ENCODE data around the gene BCORL1. TPM values are rescaled to one million over a fixed set of nuclear protein-coding genes. Genes with fewer than 3 reads are reported as not detected.

Gene BCORL1
- total RNA-seq, 1 experiment from 2014 or later = 13.3 TPM

- POLR2A ChIA-PET (ENCODE audit: low non-redundant PET) = no interaction called here
- BruUV-seq (replicated peaks) = no TSS peak
Observed at GRCh38 chrX:130001893-130002292, 19.5 kb downstream of the BCORL1 start.

GRCh38 chrX:130002541-130002940 is 20.1 kb downstream of the BCORL1 start:
- intact Hi-C loops (cut with micrococcal nuclease; ENCODE audit: unreplicated experiment) = no loop called here
- Histone ChIP-seq H3K4me3 (ENCODE audit: low read depth, low read length, poor library complexity, severe bottlenecking) (no peak overlapping the region), H3K27me3 (replicated peaks; ENCODE audit: insufficient read depth, low read depth, low read length, poor library complexity) (no peaks in the 10 kb centered on the region), H3K9me3 (ENCODE audit: low read depth, low read length, poor library complexity, severe bottlenecking) (no peaks in the 10 kb centered on the region), H3K4me1 (ENCODE audit: insufficient read depth, low read length, poor library complexity, severe bottlenecking) (no peaks in the 10 kb centered on the region), H3K27ac (ENCODE audit: low read depth, low read length, poor library complexity, severe bottlenecking) (no peak overlapping the region), H3K36me3 (ENCODE audit: insufficient read depth, low read length, poor library complexity, severe bottlenecking) (no peaks in the 10 kb centered on the region)
- no TSS peak for BruUV-seq (replicated peaks)
- TF ChIP-seq, protein P1, sequence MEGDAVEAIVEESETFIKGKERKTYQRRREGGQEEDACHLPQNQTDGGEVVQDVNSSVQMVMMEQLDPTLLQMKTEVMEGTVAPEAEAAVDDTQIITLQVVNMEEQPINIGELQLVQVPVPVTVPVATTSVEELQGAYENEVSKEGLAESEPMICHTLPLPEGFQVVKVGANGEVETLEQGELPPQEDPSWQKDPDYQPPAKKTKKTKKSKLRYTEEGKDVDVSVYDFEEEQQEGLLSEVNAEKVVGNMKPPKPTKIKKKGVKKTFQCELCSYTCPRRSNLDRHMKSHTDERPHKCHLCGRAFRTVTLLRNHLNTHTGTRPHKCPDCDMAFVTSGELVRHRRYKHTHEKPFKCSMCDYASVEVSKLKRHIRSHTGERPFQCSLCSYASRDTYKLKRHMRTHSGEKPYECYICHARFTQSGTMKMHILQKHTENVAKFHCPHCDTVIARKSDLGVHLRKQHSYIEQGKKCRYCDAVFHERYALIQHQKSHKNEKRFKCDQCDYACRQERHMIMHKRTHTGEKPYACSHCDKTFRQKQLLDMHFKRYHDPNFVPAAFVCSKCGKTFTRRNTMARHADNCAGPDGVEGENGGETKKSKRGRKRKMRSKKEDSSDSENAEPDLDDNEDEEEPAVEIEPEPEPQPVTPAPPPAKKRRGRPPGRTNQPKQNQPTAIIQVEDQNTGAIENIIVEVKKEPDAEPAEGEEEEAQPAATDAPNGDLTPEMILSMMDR (conservative IDR thresholded peaks at IDR 0.05; ENCODE audit: low read depth, low read length) = no peak
- TF ChIP-seq EZH2 (IDR thresholded peaks at IDR 0.05; ENCODE audit: borderline replicate concordance, low read depth, low read length, poor library complexity, severe bottlenecking) = no peak
- no peak for DNase-seq (ENCODE audit: low spot score)
- ChIA-PET CTCF (no interaction called here), POLR2A (ENCODE audit: low non-redundant PET) (no interaction called here)

More at GRCh38 chrX:130001893-130002292, 19.5 kb downstream of the BCORL1 start:
- H3K4me1 ChIP-seq (ENCODE audit: insufficient read depth, low read length, poor library complexity, severe bottlenecking) = no peaks in the 10 kb centered on the region
- H3K36me3 ChIP-seq (ENCODE audit: insufficient read depth, low read length, poor library complexity, severe bottlenecking) = no peaks in the 10 kb centered on the region
- intact Hi-C loops (cut with micrococcal nuclease; ENCODE audit: unreplicated experiment) = no loop called here
- H3K27ac ChIP-seq (ENCODE audit: low read depth, low read length, poor library complexity, severe bottlenecking) = no peak overlapping the region
- H3K27me3 ChIP-seq (replicated peaks; ENCODE audit: insufficient read depth, low read depth, low read length, poor library complexity) = no peaks in the 10 kb centered on the region
- no peak overlapping the region for H3K4me3 ChIP-seq (ENCODE audit: low read depth, low read length, poor library complexity, severe bottlenecking)
- no peak for DNase-seq (ENCODE audit: low spot score)
- H3K9me3 ChIP-seq (ENCODE audit: low read depth, low read length, poor library complexity, severe bottlenecking) = no peaks in the 10 kb centered on the region
- CTCF ChIA-PET = no interaction called here
- TF ChIP-seq, protein P1 (conservative IDR thresholded peaks at IDR 0.05; ENCODE audit: low read depth, low read length) = no peak
- TF ChIP-seq EZH2 (IDR thresholded peaks at IDR 0.05; ENCODE audit: borderline replicate concordance, low read depth, low read length, poor library complexity, severe bottlenecking) = no peak

DNA sequence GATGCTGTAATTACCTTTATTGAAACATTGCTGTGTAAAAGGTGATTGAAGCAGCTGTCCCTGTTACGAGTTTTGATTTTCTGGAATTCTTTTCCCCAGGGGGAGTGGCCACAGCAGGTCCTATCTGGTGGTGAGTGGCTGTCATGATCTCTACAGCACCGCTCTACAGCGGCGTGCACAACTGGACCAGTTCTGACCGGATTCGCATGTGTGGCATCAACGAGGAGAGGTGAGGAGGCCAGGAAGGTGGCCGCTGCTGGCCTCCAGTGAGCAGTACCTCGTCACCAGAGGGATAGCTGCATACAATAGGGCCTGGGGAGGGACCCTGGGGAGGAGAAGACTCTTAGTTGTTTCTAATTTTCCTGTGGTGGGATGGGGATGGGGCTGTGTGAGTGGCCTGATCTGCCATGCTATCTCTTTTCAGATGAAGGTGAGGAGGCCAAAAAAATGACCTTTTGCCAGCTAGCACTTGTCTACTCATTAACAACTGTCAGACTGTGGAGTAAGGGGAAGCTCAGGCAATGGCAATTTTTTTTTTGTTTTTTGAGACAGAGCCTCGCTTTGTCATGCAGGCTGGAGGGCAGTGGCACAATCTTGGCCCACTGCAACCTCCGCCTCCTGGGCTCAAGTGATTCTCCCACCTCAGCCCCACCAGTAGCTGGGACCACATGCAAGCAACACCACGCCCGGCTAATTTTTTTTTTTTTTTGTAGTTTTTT is 22.8 kb downstream of the BCORL1 start:
- H3K27me3 ChIP-seq (replicated peaks; ENCODE audit: insufficient read depth, low read depth, low read length, poor library complexity) = no peaks in the 10 kb centered on the region
- DNase-seq (ENCODE audit: low spot score) = no peak
- TF ChIP-seq EZH2 (IDR thresholded peaks at IDR 0.05; ENCODE audit: borderline replicate concordance, low read depth, low read length, poor library complexity, severe bottlenecking) = no peak
- TF ChIP-seq, protein P1 (conservative IDR thresholded peaks at IDR 0.05; ENCODE audit: low read depth, low read length) = no peak
- H3K9me3 ChIP-seq (ENCODE audit: low read depth, low read length, poor library complexity, severe bottlenecking) = no peaks in the 10 kb centered on the region
- H3K27ac ChIP-seq (ENCODE audit: low read depth, low read length, poor library complexity, severe bottlenecking) = no peak overlapping the region
- POLR2A ChIA-PET (ENCODE audit: low non-redundant PET) = no interaction called here
- no peak overlapping the region for H3K4me3 ChIP-seq (ENCODE audit: low read depth, low read length, poor library complexity, severe bottlenecking)
- CTCF ChIA-PET = no interaction called here
- H3K4me1 ChIP-seq (ENCODE audit: insufficient read depth, low read length, poor library complexity, severe bottlenecking) = no peaks in the 10 kb centered on the region
- BruUV-seq (replicated peaks) = no TSS peak
- intact Hi-C loops (cut with micrococcal nuclease; ENCODE audit: unreplicated experiment) = no loop called here
- H3K36me3 ChIP-seq (ENCODE audit: insufficient read depth, low read length, poor library complexity, severe bottlenecking) = no peaks in the 10 kb centered on the region
